ENCODE data around the gene TNFRSF19. TPM values are rescaled to one million over a fixed set of nuclear protein-coding genes. Genes with fewer than 3 reads are reported as not detected.

Gene TNFRSF19
- total and polyA plus RNA-seq, 8 donors = 1.2 to 14.0 (median 2.7) TPM; not detected in 1

DNA sequence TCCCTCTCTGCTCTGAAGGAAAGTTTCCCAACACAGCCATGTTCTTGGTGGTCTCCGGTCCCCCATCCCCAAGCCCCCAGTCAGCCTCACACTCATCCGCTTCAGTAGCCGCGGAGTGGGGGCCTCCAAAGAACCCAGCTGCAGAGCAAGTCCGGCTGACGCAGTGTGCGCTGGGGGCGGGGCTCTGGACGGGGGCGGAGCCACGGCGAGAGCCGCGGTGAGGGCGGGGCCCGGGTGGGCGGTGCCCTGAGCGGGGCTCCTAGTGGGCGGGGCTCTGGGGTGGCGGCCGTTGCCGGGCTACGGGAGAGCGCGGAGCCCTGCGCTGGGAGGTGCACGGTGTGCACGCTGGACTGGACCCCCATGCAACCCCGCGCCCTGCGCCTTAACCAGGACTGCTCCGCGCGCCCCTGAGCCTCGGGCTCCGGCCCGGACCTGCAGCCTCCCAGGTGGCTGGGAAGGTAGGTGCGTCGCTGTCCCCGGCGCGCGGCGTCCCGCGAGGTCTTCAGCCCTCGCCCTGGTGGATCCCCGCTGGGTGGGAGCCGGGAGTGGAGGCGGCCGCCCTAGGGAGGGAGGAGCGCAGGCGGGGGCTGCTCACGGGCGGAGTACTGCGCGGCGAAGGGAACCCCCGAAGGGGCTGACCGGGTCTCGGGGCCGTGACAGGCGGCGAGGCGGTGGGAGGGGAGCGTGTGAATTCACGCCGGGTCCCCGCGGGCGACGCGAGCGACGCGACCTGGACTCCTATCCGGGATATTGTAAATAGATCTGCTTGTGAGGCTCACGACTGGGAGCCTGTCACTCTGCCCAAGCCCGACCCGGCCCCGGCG, 9.1 kb downstream of the TNFRSF19 start:
- Histone ChIP-seq H3K36me3 (no peaks in the 10 kb centered on the region), H3K4me3 (peak overlapping the region; percentile 64 to 92 (median 82)), H3K4me1 (peaks cover 6 to 21% (median 18%) of the 10 kb centered on the region in 4 donors), H3K27me3 (peaks cover 0 to 9% (median 5%) of the 10 kb centered on the region in 3 donors), H3K9me3 (no peaks in the 10 kb centered on the region), H3K27ac (peak overlapping the region; percentile 87 to 92 (median 89))
- WGBS, 5 donors = 0 to 1% (median 1%) methylated on average over 32 to 82 of the region's 82 CpGs
- DNase-seq = peak; percentile 93 to 97
- intact Hi-C loops (cut with DNase I; ENCODE audit: low total_unique reads) = loop anchor here (5.0 kb wide), 1 partner anchor 128 kb away; no protein-coding TSS in a partner anchor
- peak in 1 of 3 donors; percentile 17 for TF ChIP-seq POLR2AphosphoS5 (IDR thresholded peaks at IDR 0.05)
- no peak for TF ChIP-seq POLR2A (IDR thresholded peaks at IDR 0.05)
- TF ChIP-seq, protein P1, sequence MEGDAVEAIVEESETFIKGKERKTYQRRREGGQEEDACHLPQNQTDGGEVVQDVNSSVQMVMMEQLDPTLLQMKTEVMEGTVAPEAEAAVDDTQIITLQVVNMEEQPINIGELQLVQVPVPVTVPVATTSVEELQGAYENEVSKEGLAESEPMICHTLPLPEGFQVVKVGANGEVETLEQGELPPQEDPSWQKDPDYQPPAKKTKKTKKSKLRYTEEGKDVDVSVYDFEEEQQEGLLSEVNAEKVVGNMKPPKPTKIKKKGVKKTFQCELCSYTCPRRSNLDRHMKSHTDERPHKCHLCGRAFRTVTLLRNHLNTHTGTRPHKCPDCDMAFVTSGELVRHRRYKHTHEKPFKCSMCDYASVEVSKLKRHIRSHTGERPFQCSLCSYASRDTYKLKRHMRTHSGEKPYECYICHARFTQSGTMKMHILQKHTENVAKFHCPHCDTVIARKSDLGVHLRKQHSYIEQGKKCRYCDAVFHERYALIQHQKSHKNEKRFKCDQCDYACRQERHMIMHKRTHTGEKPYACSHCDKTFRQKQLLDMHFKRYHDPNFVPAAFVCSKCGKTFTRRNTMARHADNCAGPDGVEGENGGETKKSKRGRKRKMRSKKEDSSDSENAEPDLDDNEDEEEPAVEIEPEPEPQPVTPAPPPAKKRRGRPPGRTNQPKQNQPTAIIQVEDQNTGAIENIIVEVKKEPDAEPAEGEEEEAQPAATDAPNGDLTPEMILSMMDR (IDR thresholded peaks at IDR 0.05) = no peak

- intact Hi-C loops (cut with DNase I; ENCODE audit: low total_unique reads) = loop anchor here (5.0 kb wide), 1 partner anchor 127 kb away; no protein-coding TSS in a partner anchor
- 2 to 8% (median 5%) methylated on average over 18 to 22 of the region's 22 CpGs for WGBS, 5 donors
Measured at GRCh38 chr13:23579896-23580683, 9.9 kb downstream of the TNFRSF19 start.

GRCh38 chr13:23580684-23581060, 10.5 kb downstream of the TNFRSF19 start:
- TF ChIP-seq POLR2AphosphoS5 (IDR thresholded peaks at IDR 0.05) = no peak

More at GRCh38 chr13:23579896-23580683, 9.9 kb downstream of the TNFRSF19 start:
- no peaks in the 10 kb centered on the region for H3K36me3 ChIP-seq
- H3K4me1 ChIP-seq = peaks cover 6 to 21% (median 18%) of the 10 kb centered on the region in 4 donors
- H3K9me3 ChIP-seq = no peaks in the 10 kb centered on the region
- peak overlapping the region in 4 of 5 donors; percentile 87 to 90 (median 88) for H3K27ac ChIP-seq
- DNase-seq = no peak
- TF ChIP-seq EP300 (IDR thresholded peaks at IDR 0.05) (no peak), POLR2AphosphoS5 (IDR thresholded peaks at IDR 0.05) (no peak), POLR2A (IDR thresholded peaks at IDR 0.05) (no peak)
- TF ChIP-seq, protein P1 (IDR thresholded peaks at IDR 0.05) = no peak
- peaks cover 0 to 9% (median 5%) of the 10 kb centered on the region in 3 donors for H3K27me3 ChIP-seq
- H3K4me3 ChIP-seq = peak overlapping the region; percentile 64 to 92 (median 82)

DNA sequence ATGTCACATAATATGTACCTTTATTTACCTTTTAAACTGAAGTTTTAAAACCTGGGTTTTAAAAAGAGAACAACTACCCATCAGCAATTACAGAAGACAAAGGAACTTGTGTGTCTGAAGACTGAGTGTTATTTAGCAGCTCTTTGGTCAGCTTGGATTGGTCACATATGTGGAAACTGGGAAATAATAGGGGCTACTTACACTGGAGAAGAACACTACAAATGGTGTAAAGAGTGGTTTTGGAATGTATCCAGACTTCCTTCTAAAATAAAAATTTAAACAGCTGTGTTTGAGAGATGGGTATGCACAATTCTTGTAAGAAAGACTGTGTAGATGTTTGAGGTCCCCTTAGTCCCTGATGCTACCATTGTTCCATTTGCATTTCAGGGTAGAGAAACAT, 13.3 kb downstream of the TNFRSF19 start:
- Histone ChIP-seq H3K36me3 (no peaks in the 10 kb centered on the region), H3K9me3 (no peaks in the 10 kb centered on the region), H3K4me3 (no peak overlapping the region), H3K4me1 (peaks cover 3 to 19% (median 16%) of the 10 kb centered on the region in 4 donors), H3K27me3 (peaks cover 0 to 9% (median 5%) of the 10 kb centered on the region in 3 donors), H3K27ac (no peak overlapping the region)
- DNase-seq = no peak
- intact Hi-C loops (cut with DNase I; ENCODE audit: low total_unique reads) = no loop called here
- TF ChIP-seq EP300 (IDR thresholded peaks at IDR 0.05) = no peak
- TF ChIP-seq, protein P1 (IDR thresholded peaks at IDR 0.05) = no peak
- TF ChIP-seq POLR2AphosphoS5 (IDR thresholded peaks at IDR 0.05) = no peak
- TF ChIP-seq POLR2A (IDR thresholded peaks at IDR 0.05) = no peak

More at GRCh38 chr13:23580684-23581060, 10.5 kb downstream of the TNFRSF19 start:
- peak overlapping the region in 3 of 4 donors; percentile 64 to 92 (median 83) for H3K4me3 ChIP-seq
- peaks cover 6 to 21% (median 18%) of the 10 kb centered on the region in 4 donors for H3K4me1 ChIP-seq
- no peaks in the 10 kb centered on the region for H3K36me3 ChIP-seq
- intact Hi-C loops (cut with DNase I; ENCODE audit: low total_unique reads) = no loop called here
- 18 to 59% (median 50%) methylated on average over 1 of the region's 1 CpG for WGBS, 5 donors
- peaks cover 0 to 9% (median 5%) of the 10 kb centered on the region in 3 donors for H3K27me3 ChIP-seq
- H3K27ac ChIP-seq = no peak overlapping the region
- no peaks in the 10 kb centered on the region for H3K9me3 ChIP-seq
- no peak for DNase-seq

Data from stomach (tissue), 9 donors.